Measurements from ENCODE around the gene AUTS2.

Gene AUTS2

GRCh38 chr7:70789481-70790214 is 1191.4 kb downstream of the AUTS2 start:
- no peaks in the 10 kb centered on the region for H4K20me1 ChIP-seq (ENCODE audit: insufficient read depth, low read length, poor library complexity, severe bottlenecking)
- no peaks in the 10 kb centered on the region for H3K4me1 ChIP-seq (ENCODE audit: insufficient read depth, low read length, poor library complexity, severe bottlenecking)
- H3K9me3 ChIP-seq (ENCODE audit: insufficient read depth, low read depth, low read length): no peaks in the 10 kb centered on the region
- H3K4me3 ChIP-seq (ENCODE audit: low read length, poor library complexity, severe bottlenecking): no peak overlapping the region
- H3K9ac ChIP-seq (ENCODE audit: low read depth, low read length, poor library complexity, severe bottlenecking): no peak overlapping the region
- TF ChIP-seq EZH2phosphoT487 (IDR thresholded peaks at IDR 0.05; ENCODE audit: borderline replicate concordance): no peak
- no peak for TF ChIP-seq CTCF (conservative IDR thresholded peaks at IDR 0.05; ENCODE audit: low read length)
- H3K79me2 ChIP-seq (ENCODE audit: insufficient read depth, low read length): no peaks in the 10 kb centered on the region
- H3K9me2 ChIP-seq (replicated peaks; ENCODE audit: low read depth, low read length): no peaks in the 10 kb centered on the region
- peaks cover 82% of the 10 kb centered on the region; the same call in 1 of the 2 replicates for H3K36me3 ChIP-seq (ENCODE audit: insufficient read depth, low read length)
- H3F3A ChIP-seq (ENCODE audit: low read depth): no peaks in the 10 kb centered on the region
- no peaks in the 10 kb centered on the region for H3K27me3 ChIP-seq (ENCODE audit: insufficient read depth, low read length, poor library complexity, severe bottlenecking)
- H3K4me2 ChIP-seq (ENCODE audit: low read depth, low read length, poor library complexity, severe bottlenecking): no peak overlapping the region
- no peak overlapping the region for H2AFZ ChIP-seq (ENCODE audit: low read length)

GRCh38 chr7:70790215-70791073 is 1192.2 kb downstream of the AUTS2 start:
- Histone ChIP-seq H3F3A (ENCODE audit: low read depth) (no peaks in the 10 kb centered on the region), H3K36me3 (ENCODE audit: insufficient read depth, low read length) (peaks cover 74% of the 10 kb centered on the region; the same call in 1 of the 2 replicates), H4K20me1 (ENCODE audit: insufficient read depth, low read length, poor library complexity, severe bottlenecking) (no peaks in the 10 kb centered on the region), H3K9ac (ENCODE audit: low read depth, low read length, poor library complexity, severe bottlenecking) (no peak overlapping the region), H3K79me2 (ENCODE audit: insufficient read depth, low read length) (no peaks in the 10 kb centered on the region), H3K9me2 (replicated peaks; ENCODE audit: low read depth, low read length) (no peaks in the 10 kb centered on the region), H2AFZ (ENCODE audit: low read length) (no peak overlapping the region), H3K4me3 (ENCODE audit: low read length, poor library complexity, severe bottlenecking) (no peak overlapping the region), H3K4me2 (ENCODE audit: low read depth, low read length, poor library complexity, severe bottlenecking) (no peak overlapping the region), H3K27me3 (ENCODE audit: insufficient read depth, low read length, poor library complexity, severe bottlenecking) (no peaks in the 10 kb centered on the region), H3K4me1 (ENCODE audit: insufficient read depth, low read length, poor library complexity, severe bottlenecking) (no peaks in the 10 kb centered on the region), H3K9me3 (ENCODE audit: insufficient read depth, low read depth, low read length) (no peaks in the 10 kb centered on the region)
- TF ChIP-seq EZH2phosphoT487 (IDR thresholded peaks at IDR 0.05; ENCODE audit: borderline replicate concordance) (no peak), CTCF (conservative IDR thresholded peaks at IDR 0.05; ENCODE audit: low read length) (no peak)

- Histone ChIP-seq H3K4me2 (ENCODE audit: low read depth, low read length, poor library complexity, severe bottlenecking) (no peak overlapping the region), H2AFZ (ENCODE audit: low read length) (no peak overlapping the region), H3K36me3 (ENCODE audit: insufficient read depth, low read length) (peaks cover 65% of the 10 kb centered on the region; the same call in 1 of the 2 replicates), H3K79me2 (ENCODE audit: insufficient read depth, low read length) (no peaks in the 10 kb centered on the region), H4K20me1 (ENCODE audit: insufficient read depth, low read length, poor library complexity, severe bottlenecking) (no peaks in the 10 kb centered on the region), H3K9ac (ENCODE audit: low read depth, low read length, poor library complexity, severe bottlenecking) (no peak overlapping the region), H3K9me3 (ENCODE audit: insufficient read depth, low read depth, low read length) (no peaks in the 10 kb centered on the region), H3K9me2 (replicated peaks; ENCODE audit: low read depth, low read length) (no peaks in the 10 kb centered on the region), H3K4me1 (ENCODE audit: insufficient read depth, low read length, poor library complexity, severe bottlenecking) (no peaks in the 10 kb centered on the region), H3K4me3 (ENCODE audit: low read length, poor library complexity, severe bottlenecking) (no peak overlapping the region), H3K27me3 (ENCODE audit: insufficient read depth, low read length, poor library complexity, severe bottlenecking) (no peaks in the 10 kb centered on the region), H3F3A (ENCODE audit: low read depth) (no peaks in the 10 kb centered on the region)
- TF ChIP-seq EZH2phosphoT487 (IDR thresholded peaks at IDR 0.05; ENCODE audit: borderline replicate concordance): no peak
- TF ChIP-seq CTCF (conservative IDR thresholded peaks at IDR 0.05; ENCODE audit: low read length): no peak
These were observed 1193.1 kb downstream of the AUTS2 start for GRCh38 chr7:70791341-70791740.
